Cardiac fibroblast (primary cell): Measurements from ENCODE around the gene FBXO11.

ENCODE experiments used
- DNase-seq, 2 donors: peaks; one replicate each; pipeline versions ENCODE4 v3.0.0 to v3.0.0-alpha.2; 2010; ENCODE audit warnings: low read depth in 2 of 2
- H3K4me3 ChIP-seq, 2 donors: replicated peaks in 1 of 2; 1 replicate in 1 of 2; 2 replicates in 1 of 2; pipeline ENCODE4 v1.5.1; 2011; ENCODE audit warnings: low read depth in 2 of 2, low read length in 2 of 2, mild to moderate bottlenecking in 2 of 2, moderate library complexity in 1 of 2
- CTCF ChIP-seq: IDR thresholded peaks from one replicate; pipeline ENCODE4 v1.5.1; 2011; ENCODE audit warnings: low read depth, mild to moderate bottlenecking, low read length, inconsistent platforms

Gene FBXO11

GRCh38 chr2:47815764-47816163 is 90.5 kb downstream of the FBXO11 start:
- no peak overlapping the region for H3K4me3 ChIP-seq
- TF ChIP-seq CTCF: no peak
- DNase-seq: no peak

GRCh38 chr2:47811668-47812067 is 94.6 kb downstream of the FBXO11 start:
- no peak for DNase-seq
- TF ChIP-seq CTCF: no peak
- H3K4me3 ChIP-seq: no peak overlapping the region

DNA sequence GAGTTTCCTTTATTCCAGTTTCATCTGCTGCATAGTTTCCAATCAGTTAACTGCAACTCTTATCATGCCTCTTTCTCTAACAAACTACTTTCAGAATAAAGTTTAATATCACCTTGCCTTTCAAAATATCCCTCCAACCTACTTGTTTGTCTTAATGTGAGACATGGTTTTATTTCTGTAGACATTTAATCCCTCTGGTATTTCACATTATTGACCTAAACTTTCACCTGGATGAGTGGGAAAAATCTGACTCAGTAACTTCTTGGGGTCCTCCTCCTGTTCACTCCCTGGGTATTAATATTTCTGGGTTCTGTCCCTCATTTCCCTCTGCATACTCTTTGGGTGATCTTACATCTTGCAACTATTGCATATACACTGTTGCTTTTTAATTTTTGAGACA is 95.4 kb downstream of the FBXO11 start:
- no peak overlapping the region for H3K4me3 ChIP-seq
- no peak for DNase-seq
- TF ChIP-seq CTCF: no peak

DNA sequence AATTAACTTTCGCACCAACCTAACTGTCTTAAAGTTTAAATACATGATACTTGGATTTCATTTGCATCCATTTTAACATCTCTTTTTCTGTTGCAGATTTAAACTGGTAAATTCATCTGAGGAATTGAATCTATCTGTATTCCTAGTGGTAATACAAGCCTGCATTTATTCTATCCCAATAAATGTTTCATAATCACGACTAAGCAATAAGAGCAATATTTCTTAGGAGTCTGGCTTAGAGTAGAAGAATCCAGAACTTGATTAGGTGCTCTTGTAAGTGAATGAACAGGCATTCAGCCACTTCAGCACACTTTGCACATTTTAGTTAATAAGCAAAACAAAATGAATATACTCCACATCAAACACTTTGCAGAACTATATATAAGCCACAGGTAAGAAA is 96.4 kb downstream of the FBXO11 start:
- TF ChIP-seq CTCF: no peak
- DNase-seq: no peak
- H3K4me3 ChIP-seq: no peak overlapping the region

DNA sequence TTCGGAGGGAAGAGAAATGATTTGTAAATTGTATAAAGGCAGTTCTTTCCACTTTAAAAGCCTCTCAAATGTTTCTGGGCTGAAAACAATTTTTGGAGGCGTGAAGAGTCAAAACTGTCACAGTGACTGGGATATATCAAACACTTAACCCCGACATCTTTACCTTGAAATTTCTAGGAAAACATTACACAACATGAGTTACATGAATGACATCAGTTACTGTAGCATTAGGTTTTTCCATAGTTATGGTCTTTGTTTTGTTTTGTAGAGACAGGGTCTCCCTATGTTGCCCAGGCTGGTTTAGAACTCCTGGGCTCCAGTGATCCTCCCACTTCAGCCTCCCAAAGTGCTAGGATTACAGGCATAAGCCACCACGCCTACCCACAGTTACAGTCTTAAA is 97.7 kb downstream of the FBXO11 start:
- no peak overlapping the region for H3K4me3 ChIP-seq
- no peak for TF ChIP-seq CTCF
- no peak for DNase-seq

DNA sequence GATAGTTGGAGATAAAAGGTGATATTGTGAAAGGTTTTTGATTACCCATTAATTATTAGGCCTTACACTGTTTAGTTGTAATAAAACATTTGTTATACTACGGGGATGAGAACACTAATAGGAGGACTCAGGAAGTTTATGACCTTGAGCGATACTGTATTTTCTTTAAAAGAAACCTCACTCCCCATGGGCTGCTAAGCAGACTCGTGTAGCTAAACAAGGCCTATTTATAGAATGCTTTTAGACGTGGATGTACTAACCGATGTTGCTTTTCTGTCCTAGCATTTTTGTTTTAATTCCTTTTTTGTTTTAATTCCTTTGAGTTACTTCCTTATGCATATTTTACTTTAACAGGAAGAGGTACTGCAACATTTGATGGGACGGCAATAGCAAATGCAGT is 100.4 kb downstream of the FBXO11 start:
- no peak for TF ChIP-seq CTCF
- DNase-seq: no peak
- H3K4me3 ChIP-seq: no peak overlapping the region

DNA sequence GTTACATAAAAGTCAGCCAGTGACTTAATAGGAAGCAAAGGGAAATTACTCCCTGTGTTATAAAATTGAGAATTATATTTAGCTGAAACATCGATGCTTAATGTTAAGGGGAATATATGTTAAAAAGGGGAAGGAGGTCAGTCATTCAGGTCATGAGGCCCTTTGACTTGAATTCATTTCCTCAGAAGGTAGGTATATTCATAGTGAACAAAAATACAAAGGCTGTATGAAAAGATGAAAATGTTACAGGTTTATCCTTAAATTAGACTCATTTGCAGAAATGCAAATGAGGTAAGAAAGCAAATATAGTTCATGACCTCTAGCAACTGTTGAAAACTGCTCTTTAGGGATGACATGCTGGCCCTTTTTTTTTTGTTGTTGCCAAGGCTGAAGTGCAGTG is 102.5 kb downstream of the FBXO11 start:
- no peak for TF ChIP-seq CTCF
- no peak overlapping the region for H3K4me3 ChIP-seq
- DNase-seq: no peak
